ENCODE data around the gene PLXND1.

DNA sequence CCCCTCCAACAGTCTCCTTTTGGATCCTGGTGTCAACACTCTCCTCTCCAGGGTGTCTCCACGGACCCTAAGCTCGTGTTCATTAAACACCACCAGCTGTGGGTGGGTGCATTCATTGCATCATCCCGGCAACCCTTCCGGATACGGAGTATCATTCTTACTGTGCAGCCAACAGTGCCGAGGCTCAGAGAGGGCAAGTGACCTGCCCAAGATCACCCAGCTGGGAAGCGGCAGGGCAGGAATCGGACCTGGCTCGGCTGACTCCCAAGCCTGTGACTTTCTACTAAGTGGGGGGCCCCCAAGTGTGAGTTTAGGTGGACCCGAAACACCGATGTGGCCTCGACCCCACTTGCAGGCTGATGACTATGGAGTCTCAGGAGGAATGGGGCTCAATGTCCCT lies 43.1 kb downstream of the PLXND1 start:
- TF ChIP-seq CTCF (IDR thresholded peaks at IDR 0.05) (no peak), POLR2A (IDR thresholded peaks at IDR 0.05) (no peak)

Measured in lower leg skin (tissue), 3 donors.